HPDE6-E6E7 (cell line): ENCODE results near the gene GGA2.
"Not testable (repeated sequence)": the region's sequence is repeated elsewhere in the genome, so short reads cannot be mapped to it uniquely, and the experiment has no call there.

Experiments used
- DNase-seq: peaks from one replicate; pipeline ENCODE4 v3.0.0; 2011; ENCODE audit warnings: missing footprints; ENCODE audit errors: extremely low spot score

Gene GGA2

GRCh38 chr16:23504076-23504452 lies 6.2 kb downstream of the GGA2 start:
- no peak for DNase-seq

GRCh38 chr16:23502466-23502865 lies 7.8 kb downstream of the GGA2 start:
- DNase-seq: no peak

DNA sequence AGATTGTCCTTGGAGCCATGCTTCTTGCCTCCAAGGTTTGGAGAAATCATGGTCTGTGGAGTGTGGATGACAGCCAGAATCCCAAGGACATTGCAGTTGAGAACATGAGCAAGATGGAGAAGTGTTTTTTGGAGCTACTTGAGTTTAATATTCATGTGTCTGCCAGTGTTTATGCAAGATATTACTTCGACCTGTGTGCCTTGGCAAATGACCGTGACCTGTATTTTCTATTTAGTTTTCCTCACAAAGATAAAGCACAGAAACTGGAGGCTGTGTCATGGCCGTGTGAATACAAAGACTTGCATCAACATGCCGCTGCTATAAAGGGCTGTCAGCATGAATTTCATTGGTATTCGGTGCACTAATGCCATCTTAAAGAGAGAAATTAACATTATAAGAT lies 9.0 kb downstream of the GGA2 start:
- no peak for DNase-seq

DNA sequence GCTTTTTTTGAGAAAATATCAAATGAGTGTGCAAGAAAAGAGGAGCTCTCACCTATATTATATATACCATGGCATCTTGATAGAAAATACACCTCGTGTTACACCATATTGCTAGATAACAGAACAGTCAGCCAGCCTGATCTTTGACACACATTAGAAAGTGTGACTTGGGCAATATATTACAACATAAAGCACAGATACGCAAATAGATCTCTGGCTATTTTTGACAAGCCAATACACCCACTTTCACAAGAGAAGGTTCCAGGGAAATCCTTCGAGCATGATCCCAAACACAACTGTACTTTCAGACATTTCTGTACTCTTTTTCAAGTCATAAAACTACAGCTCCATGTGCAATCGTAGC lies 9.4 kb downstream of the GGA2 start:
- no peak for DNase-seq

GRCh38 chr16:23500212-23500861 lies 10.0 kb downstream of the GGA2 start:
- DNase-seq: no peak

DNA sequence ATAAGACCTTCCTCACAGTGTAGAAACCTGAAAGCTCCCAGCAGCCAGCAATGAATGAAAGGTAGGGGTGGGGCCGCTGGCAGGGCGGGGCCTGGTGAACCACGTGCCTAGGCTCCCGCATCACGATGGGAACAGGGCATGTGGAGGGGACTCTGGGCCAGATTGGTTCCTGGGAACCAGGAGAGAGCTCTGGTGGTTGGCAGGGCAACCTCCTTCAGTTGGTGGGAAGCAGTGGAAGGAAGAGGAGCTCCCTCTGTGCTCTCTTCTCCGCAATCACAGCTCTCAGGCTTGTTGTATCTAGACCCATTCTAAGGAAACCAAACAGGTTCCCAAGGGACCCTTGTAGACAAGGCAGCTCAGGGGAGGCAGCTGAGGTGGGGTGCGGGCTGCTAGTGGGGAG lies 10.5 kb downstream of the GGA2 start:
- no peak for DNase-seq

- no peak for DNase-seq
These were observed 11.4 kb downstream of the GGA2 start for GRCh38 chr16:23498863-23499262.

GRCh38 chr16:23497543-23497868 lies 12.8 kb downstream of the GGA2 start:
- DNase-seq: no peak

DNA sequence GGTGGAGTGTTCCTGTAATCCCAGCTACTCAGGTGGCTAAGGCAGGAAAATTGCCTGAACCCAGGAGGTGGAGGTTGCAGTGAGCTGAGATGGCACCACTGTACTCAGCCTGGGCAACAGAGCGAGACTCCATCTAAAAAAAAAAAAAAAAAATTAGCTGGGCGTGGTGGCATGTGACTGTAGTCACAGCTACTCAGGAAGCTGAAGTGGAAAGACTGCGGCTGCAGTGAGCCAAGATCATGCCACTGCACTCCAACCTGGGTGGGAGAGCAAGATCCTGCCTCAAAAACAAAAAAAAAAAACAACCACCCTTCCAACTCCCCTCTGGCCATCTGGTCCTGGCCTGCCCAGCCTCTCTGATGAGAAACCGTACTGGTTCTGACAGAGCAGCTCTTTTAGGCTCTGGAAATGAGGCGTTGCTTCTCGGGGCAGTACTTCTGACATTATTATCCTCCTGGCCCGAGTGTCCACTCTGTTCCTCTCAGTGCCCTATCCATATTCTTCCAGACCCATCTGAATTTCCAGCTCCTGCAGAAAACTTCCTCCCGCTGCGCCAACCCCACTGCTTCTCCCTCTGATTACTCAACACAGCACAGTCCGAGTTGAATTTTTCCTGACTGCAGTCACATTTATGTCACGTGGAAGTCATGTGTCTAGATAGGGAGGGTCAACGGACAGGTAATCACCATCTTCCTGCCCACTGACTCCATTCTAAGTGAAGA lies 13.3 kb downstream of the GGA2 start:
- DNase-seq: peak; percentile 86

DNA sequence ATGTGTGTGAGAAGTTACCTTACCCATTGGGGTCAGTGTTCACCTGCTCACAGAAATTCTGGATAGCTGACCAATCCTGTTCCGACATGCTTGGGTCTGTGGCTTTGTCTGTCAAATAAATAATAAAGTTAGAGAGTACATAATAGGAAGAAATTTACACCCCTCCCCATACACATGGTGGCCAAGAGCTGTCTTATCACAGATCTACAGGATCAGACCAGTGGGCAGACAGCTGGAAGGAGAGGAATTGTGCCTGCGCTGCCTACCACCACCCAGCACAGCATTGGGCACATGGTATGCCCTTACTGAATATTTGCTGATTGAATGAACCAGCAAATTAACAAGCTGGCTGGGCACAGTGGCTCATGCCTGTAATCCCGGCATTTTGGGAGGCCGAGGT lies 14.6 kb downstream of the GGA2 start:
- no peak for DNase-seq

DNA sequence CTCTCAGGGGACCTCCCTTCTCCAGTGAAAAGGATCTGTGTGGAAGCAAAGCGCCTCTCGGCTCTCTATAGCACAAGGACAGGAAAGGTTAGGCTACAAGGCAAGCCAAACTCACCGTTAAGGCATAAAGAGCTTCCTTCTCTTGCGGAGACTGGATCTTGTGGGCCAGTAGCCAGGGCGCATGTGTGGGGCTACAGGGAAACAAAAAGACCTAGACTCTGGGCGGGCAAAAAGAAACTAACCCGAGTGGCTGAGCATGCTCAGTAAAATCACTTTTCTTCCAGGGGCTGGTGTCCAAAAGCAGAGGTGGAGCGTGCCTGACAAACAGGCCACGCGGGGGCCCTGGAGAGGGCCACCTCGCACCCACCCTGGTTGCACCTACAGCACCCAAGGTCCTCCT lies 16.1 kb downstream of the GGA2 start:
- DNase-seq: no peak

GRCh38 chr16:23491490-23492391 lies 18.6 kb downstream of the GGA2 start:
- peak; percentile 52 for DNase-seq

DNA sequence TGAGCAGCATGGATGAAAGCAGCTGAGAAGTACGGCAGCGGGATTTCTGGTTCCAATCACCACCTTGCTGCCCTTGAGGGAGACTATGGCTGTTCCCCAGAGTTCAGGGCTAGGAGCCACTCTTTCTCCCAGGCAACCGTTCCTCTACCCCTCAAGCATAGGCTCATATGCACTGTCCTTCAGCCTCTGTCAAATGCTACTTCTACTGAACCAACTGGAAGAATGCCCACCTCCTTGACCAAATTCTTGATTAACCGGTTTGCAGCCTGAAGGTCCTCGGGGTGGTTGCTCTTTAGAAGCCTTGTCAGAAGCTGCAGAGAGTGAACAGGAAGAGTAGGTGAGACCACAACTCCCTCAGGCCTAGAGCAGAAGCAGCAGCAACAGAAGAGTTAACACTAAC lies 23.8 kb downstream of the GGA2 start:
- DNase-seq: no peak

DNA sequence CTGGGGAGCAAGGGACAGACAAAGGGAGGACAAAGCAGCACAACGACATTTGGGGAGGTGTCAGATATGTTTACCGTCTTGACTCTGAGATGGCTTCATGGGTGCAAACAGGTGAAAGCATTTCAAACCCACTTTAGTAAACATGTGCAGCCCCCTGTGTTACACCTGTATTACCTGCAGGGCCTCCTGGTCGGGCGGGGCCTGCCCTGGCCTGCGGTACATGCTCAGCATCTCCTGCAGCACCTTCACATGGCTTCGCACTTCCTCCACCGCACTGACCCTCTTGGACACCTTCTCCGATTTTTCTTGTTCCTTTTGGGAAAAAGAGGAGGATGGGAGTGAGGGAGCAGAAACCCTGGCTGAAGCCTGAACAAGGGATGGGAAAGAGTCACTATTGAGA lies 24.5 kb downstream of the GGA2 start:
- DNase-seq: no peak

GRCh38 chr16:23485257-23485614 lies 25.1 kb downstream of the GGA2 start:
- DNase-seq: no peak

DNA sequence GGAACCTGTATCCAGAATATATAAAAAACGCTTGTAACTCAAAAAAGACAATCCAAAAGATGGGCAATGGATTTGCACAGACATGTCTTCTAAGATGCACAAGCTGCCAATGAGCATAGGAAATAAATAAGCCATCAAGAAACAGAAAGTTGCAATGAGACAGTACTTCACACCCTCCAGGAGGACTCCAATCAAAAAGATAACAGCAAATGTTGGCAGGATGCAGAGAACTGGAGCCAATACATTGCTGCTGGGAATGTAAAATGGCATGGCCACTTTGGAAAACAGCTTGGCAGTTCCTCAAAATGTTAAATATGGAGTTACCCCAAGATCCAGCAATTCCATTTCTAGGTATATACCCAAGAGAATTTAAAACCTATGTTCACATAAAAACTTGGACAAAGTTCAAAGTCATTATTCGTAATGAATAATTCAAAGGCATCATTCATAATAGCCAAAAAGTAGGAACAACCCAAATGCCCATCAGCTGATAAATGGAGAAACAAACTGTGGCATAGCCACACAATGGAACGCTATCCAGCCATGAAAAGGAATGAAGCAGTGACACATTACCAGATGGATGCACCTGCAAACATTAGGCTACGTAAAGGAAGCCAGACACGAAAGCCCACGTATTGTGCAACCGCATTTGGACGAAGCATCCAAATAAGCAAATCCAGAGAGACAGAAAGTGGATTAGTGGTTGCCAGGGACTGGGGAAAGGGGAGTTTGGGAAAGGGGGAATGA lies 25.6 kb downstream of the GGA2 start:
- DNase-seq: no peak

- not testable (repeated sequence) for DNase-seq
These were observed 26.8 kb downstream of the GGA2 start for GRCh38 chr16:23483492-23483891.

DNA sequence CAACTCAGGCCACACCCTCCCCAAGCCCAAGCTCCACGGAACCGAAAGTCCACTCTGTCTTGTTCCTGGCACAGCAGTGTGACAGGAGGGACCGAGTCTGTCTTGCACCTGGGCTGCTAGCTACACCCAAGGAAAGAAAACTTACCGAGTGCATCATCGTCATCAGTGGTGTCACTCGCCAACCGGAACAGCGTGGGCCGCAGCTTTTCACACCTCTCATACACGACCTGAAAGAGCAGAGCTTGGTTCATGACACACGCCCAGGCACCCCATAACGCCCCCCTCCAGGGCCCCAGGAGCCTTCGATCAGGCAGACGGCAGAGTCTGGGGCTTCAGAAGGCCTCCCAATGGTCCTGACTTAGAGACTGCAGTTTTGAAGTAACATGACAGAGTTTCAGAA lies 27.5 kb downstream of the GGA2 start:
- no peak for DNase-seq

GRCh38 chr16:23480257-23480656 lies 30.0 kb downstream of the GGA2 start:
- no peak for DNase-seq

DNA sequence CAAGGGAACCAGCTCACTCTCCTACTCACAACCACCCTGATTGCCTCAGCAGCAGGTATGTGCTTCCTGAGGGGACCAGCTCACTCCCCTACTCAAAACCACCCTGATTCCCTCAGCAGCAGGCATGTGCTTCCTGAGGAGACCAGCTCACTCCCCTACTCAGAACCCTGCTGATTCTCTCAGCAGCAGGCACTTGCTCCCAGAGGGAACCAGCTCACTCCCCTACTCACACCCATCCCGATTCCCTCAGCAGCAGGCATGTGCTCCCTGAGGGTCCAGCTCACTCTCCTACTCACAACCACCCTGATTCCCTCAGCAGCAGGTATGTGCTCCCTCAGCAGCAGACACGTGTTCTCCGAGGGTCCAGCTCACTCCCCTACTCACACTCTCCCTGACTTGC lies 31.2 kb downstream of the GGA2 start:
- no peak for DNase-seq

DNA sequence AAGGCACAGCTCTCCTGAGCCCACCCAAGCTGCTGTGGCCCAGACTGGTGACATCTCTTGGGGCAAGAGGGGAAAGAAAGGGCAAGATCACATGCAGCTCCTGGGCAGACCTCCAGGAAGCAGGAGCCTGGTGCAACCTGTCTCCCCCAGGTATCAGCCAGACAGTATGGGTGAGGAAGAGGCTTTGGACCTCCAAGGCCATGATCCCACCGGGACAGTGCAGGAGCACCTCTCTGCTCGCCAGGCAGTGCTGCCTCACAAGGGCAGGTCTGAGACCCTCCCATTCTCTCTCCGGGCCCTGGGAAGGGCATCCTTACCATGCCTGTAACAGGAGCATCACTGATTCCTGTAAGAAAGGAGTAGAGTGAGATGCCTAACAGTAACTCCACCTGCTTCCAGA lies 31.7 kb downstream of the GGA2 start:
- no peak for DNase-seq

DNA sequence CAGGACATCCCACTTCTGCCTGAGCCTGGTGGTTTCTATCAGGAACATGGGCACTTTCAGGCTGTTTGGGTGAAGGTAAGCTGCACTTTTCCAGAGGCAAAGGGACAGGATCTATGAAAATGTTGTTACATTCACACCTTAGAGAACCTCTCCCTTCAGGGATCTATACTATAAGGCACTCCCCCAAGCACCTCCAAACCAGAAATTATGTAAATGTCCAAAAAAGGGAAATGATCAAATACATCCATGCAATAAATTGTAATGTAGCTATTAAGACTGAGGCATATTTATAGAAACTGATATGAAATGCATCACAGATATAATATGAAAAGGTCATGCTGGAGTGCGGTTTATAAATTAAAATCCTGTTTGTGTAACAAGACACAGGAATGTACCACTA lies 34.0 kb downstream of the GGA2 start:
- DNase-seq: no peak
